H1 (cell line): Measurements from ENCODE around the gene ESYT1. TPM values are rescaled to one million over a fixed set of nuclear protein-coding genes. Genes with fewer than 3 reads are reported as not detected.

Experiments used
- CTCF ChIA-PET: fragments of 300-600 bp; sonication (Branson Sonifier 250); formaldehyde crosslinking; loops from one replicate; lab custom pipeline; 2021; ENCODE audit not compliant: partially characterized antibody; lab: Charles Lee
- POLR2A ChIA-PET: fragments of 300-600 bp; sonication (Branson Sonifier 250); formaldehyde crosslinking; loops from one replicate; lab custom pipeline; 2021; ENCODE audit warnings: inconsistent platforms; ENCODE audit not compliant: partially characterized antibody; lab: Charles Lee
- DNase-seq, 2 experiments: peaks; one replicate each; pipeline versions ENCODE4 v3.0.0 to v3.0.0-alpha.2; 2010 to 2022; ENCODE audit warnings: low spot score in 2 of 2, low read depth in 1 of 2, mixed read lengths in 1 of 2
- FAIRE-seq: peaks from 2 replicates; lab custom pipeline; 2011; peaks lifted over from hg19 to GRCh38; lab: Jason Lieb, UNC
- H2AFZ ChIP-seq: 2 replicates; pipeline ENCODE4 v1.8.1; 2012; ENCODE audit warnings: low read length, inconsistent platforms
- H2AK5ac ChIP-seq: 2 replicates; pipeline ENCODE4 v1.6.1; 2013; ENCODE audit warnings: low read depth, low read length
- H2BK120ac ChIP-seq: replicated peaks from 2 replicates; pipeline ENCODE3; 2013; ENCODE audit warnings: low read depth, low read length, inconsistent platforms
- H2BK12ac ChIP-seq: 2 replicates; pipeline ENCODE4 v1.6.1; 2013; ENCODE audit warnings: low read depth, low read length
- H2BK15ac ChIP-seq: 2 replicates; pipeline ENCODE4 v1.6.1; 2013; ENCODE audit warnings: low read length
- H2BK20ac ChIP-seq: 2 replicates; pipeline ENCODE4 v1.6.1; 2013; ENCODE audit warnings: low read length
- H2BK5ac ChIP-seq: 2 replicates; pipeline ENCODE4 v1.6.1; 2013; ENCODE audit warnings: low read depth, low read length
- H3K14ac ChIP-seq: 2 replicates; pipeline ENCODE4 v1.6.1; 2013; ENCODE audit warnings: inconsistent platforms; ENCODE audit not compliant: insufficient read length
- H3K18ac ChIP-seq: 2 replicates; pipeline ENCODE4 v1.6.1; 2013; ENCODE audit warnings: low read length; ENCODE audit errors: extremely low read depth
- H3K23ac ChIP-seq: 2 replicates; pipeline ENCODE4 v1.6.1; 2013; ENCODE audit warnings: inconsistent platforms; ENCODE audit not compliant: insufficient read length
- H3K23me2 ChIP-seq: 2 replicates; pipeline ENCODE4 v1.6.1; 2013; ENCODE audit warnings: low read depth, low read length
- H3K27ac ChIP-seq: 2 replicates; pipeline ENCODE4 v1.6.1; 2011; ENCODE audit warnings: low read depth, low read length, inconsistent platforms
- H3K27me3 ChIP-seq, 4 experiments: replicated peaks in 1 of 4; 1 replicate in 1 of 4; 2 replicates in 3 of 4; pipeline versions ENCODE4 v1.6.1 to v1.8.1; 2011 to 2013; ENCODE audit warnings: low read length in 3 of 4, mild to moderate bottlenecking in 3 of 4, inconsistent platforms in 2 of 4, mixed read lengths in 2 of 4, moderate library complexity in 1 of 4; ENCODE audit not compliant: control insufficient read depth in 3 of 4, insufficient read depth in 3 of 4; ENCODE audit errors: extremely low read depth in 1 of 4
- H3K36me3 ChIP-seq, 4 experiments: 2 replicates each; pipeline versions ENCODE4 v1.6.1 to v1.8.1; 2011 to 2013; ENCODE audit warnings: mild to moderate bottlenecking in 4 of 4, low read length in 3 of 4, moderate library complexity in 2 of 4, control low read depth in 1 of 4, inconsistent platforms in 1 of 4; ENCODE audit not compliant: insufficient read depth in 4 of 4, control insufficient read depth in 2 of 4
- H3K4ac ChIP-seq: replicated peaks from 2 replicates; pipeline ENCODE3; 2013; ENCODE audit warnings: low read length, low read depth, mixed read lengths, inconsistent platforms; ENCODE audit not compliant: insufficient read length
- H3K4me1 ChIP-seq, 4 experiments: replicated peaks in 1 of 4; 1 replicate in 1 of 4; 2 replicates in 3 of 4; pipeline versions ENCODE4 v1.6.1 to v1.8.1; 2011 to 2013; ENCODE audit warnings: low read length in 3 of 4, inconsistent platforms in 2 of 4, mixed read lengths in 1 of 4; ENCODE audit not compliant: insufficient read depth in 4 of 4, control insufficient read depth in 3 of 4
- H3K4me2 ChIP-seq, 2 experiments: 2 replicates each; pipeline versions ENCODE4 v1.6.1 to v1.8.1; 2011 to 2013; ENCODE audit warnings: low read depth in 2 of 2, low read length in 2 of 2, control low read depth in 1 of 2, inconsistent platforms in 1 of 2, mild to moderate bottlenecking in 1 of 2; ENCODE audit not compliant: insufficient read depth in 1 of 2
- H3K4me3 ChIP-seq, 4 experiments: fragments of 200-600, 300-600 bp in 1 of 4; sonication (generic), shearing (Covaris generic), sonication (Bioruptor Twin) in 1 of 4; 2 replicates each; pipeline versions ENCODE4 v1.5.1 to v1.8.1; 2011 to 2016; ENCODE audit warnings: low read length in 4 of 4, low read depth in 3 of 4, control low read depth in 2 of 4, inconsistent platforms in 2 of 4, mild to moderate bottlenecking in 2 of 4, mixed read lengths in 1 of 4, moderate library complexity in 1 of 4; ENCODE audit not compliant: insufficient read depth in 2 of 4; ENCODE audit errors: extremely low read depth in 1 of 4
- H3K56ac ChIP-seq: replicated peaks from 2 replicates; pipeline ENCODE3; 2013; ENCODE audit warnings: low read depth, mild to moderate bottlenecking, mixed read lengths, low read length, inconsistent platforms; ENCODE audit not compliant: insufficient read length
- H3K79me1 ChIP-seq: 2 replicates; pipeline ENCODE4 v1.6.1; 2013; ENCODE audit warnings: low read depth, low read length, control low read depth
- H3K79me2 ChIP-seq, 2 experiments: 2 replicates each; pipeline versions ENCODE4 v1.6.1 to v1.8.1; 2012 to 2013; ENCODE audit warnings: low read length in 2 of 2, mild to moderate bottlenecking in 2 of 2, inconsistent platforms in 1 of 2; ENCODE audit not compliant: insufficient read depth in 2 of 2, control insufficient read depth in 1 of 2
- H3K9ac ChIP-seq, 4 experiments: replicated peaks in 1 of 4; 1 replicate in 1 of 4; 2 replicates in 3 of 4; pipeline versions ENCODE4 v1.6.1 to v1.8.1; 2011 to 2013; ENCODE audit warnings: low read depth in 3 of 4, low read length in 3 of 4, control low read depth in 2 of 4, mild to moderate bottlenecking in 2 of 4, moderate library complexity in 2 of 4, inconsistent platforms in 1 of 4; ENCODE audit errors: extremely low read depth in 1 of 4
- H3K9me3 ChIP-seq, 2 experiments: 2 replicates each; pipeline versions ENCODE4 v1.6.1 to v1.8.1; 2012 to 2013; ENCODE audit warnings: mild to moderate bottlenecking in 2 of 2, moderate library complexity in 2 of 2, control low read depth in 1 of 2, inconsistent platforms in 1 of 2, low read depth in 1 of 2, low read length in 1 of 2, mixed read lengths in 1 of 2; ENCODE audit not compliant: insufficient read depth in 2 of 2
- H4K20me1 ChIP-seq, 2 experiments: replicated peaks in 1 of 2; 2 replicates each; pipeline versions ENCODE3 to v1.8.1; 2011 to 2013; ENCODE audit warnings: inconsistent platforms in 2 of 2, low read length in 2 of 2, mild to moderate bottlenecking in 1 of 2; ENCODE audit not compliant: insufficient read depth in 2 of 2, control insufficient read depth in 1 of 2
- H4K5ac ChIP-seq: 2 replicates; pipeline ENCODE4 v1.6.1; 2013; ENCODE audit warnings: low read length, low read depth, mixed read lengths, inconsistent platforms; ENCODE audit not compliant: insufficient read length
- H4K8ac ChIP-seq: 2 replicates; pipeline ENCODE4 v1.8.0; 2013; ENCODE audit warnings: mild to moderate bottlenecking, moderate library complexity, low read length, inconsistent platforms; ENCODE audit not compliant: insufficient read depth; ENCODE audit errors: extremely low read depth
- H4K91ac ChIP-seq: replicated peaks from 2 replicates; pipeline ENCODE3; 2013; ENCODE audit warnings: low read length, mixed read lengths, inconsistent platforms; ENCODE audit not compliant: insufficient read length
- ATF3 ChIP-seq: IDR thresholded peaks from 2 replicates; pipeline ENCODE4 v1.6.1; 2011; ENCODE audit warnings: low read depth, mild to moderate bottlenecking, low read length; ENCODE audit not compliant: insufficient read depth
- BACH1 ChIP-seq: IDR thresholded peaks from 2 replicates; pipeline ENCODE4 v1.6.1; 2012; ENCODE audit warnings: low read length, improper control_type of control experiment
- CBX5 ChIP-seq: fragments of 300-800, 300-1000 bp; sonication (generic); IDR thresholded peaks from 2 replicates; pipeline ENCODE4 v1.7.1; 2016; ENCODE audit warnings: antibody characterized with exemption, low read length, low read depth
- CHD1 ChIP-seq: IDR thresholded peaks from 2 replicates; pipeline ENCODE4 v1.6.1; 2012; ENCODE audit warnings: low read depth, low read length, improper control_type of control experiment
- CREB1 ChIP-seq: IDR thresholded peaks from 2 replicates; pipeline ENCODE4 v1.6.1; 2012; ENCODE audit warnings: inconsistent platforms
- CTBP2 ChIP-seq: IDR thresholded peaks from 2 replicates; pipeline ENCODE4 v1.7.0; 2011; ENCODE audit warnings: borderline replicate concordance, mild to moderate bottlenecking, moderate library complexity, mixed read lengths, low read length; ENCODE audit not compliant: insufficient read depth, insufficient read length
- GABPA ChIP-seq: IDR thresholded peaks from 2 replicates; pipeline ENCODE4 v1.6.1; 2011; ENCODE audit warnings: mild to moderate bottlenecking, low read length, moderate library complexity, borderline replicate concordance; ENCODE audit not compliant: insufficient read depth
- HDAC6 ChIP-seq: IDR thresholded peaks from one replicate; pipeline ENCODE4 v1.7.1; 2012; ENCODE audit warnings: low read depth, mild to moderate bottlenecking, inconsistent platforms, low read length, moderate library complexity
- RXRA ChIP-seq: IDR thresholded peaks from 2 replicates; pipeline ENCODE4 v1.6.1; 2011; ENCODE audit warnings: low read depth, mild to moderate bottlenecking, low read length, moderate library complexity; ENCODE audit not compliant: insufficient read depth
- SP1 ChIP-seq: IDR thresholded peaks from 2 replicates; pipeline ENCODE4 v1.6.1; 2011; ENCODE audit warnings: low read depth, low read length
- TBP ChIP-seq: IDR thresholded peaks from 2 replicates; pipeline ENCODE4 v1.6.1; 2011; ENCODE audit warnings: low read depth, low read length, improper control_type of control experiment
- WGBS, 2 experiments: shearing (Covaris generic) in 1 of 2; methylation state at CpG; one replicate each; pipeline versions ENCODE4 v1.1.6 to v1.1.7; 2013 to 2015; ENCODE audit warnings: low lambda C conversion rate in 2 of 2, mixed read lengths in 2 of 2, inconsistent platforms in 1 of 2, low coverage in 1 of 2, missing lambda C conversion rate in 1 of 2; ENCODE audit not compliant: insufficient replicate concordance in 2 of 2, insufficient coverage in 1 of 2, insufficient read length in 1 of 2; ENCODE audit errors: extremely low coverage in 1 of 2, missing lambda C conversion rate in 1 of 2; 5-methylcytosine and 5-hydroxymethylcytosine counted together
- polyA plus RNA-seq, 7 experiments: library from polyadenylated mRNA; depleted of rRNA in 3 of 7; stranded (reverse) in 5 of 7; unstranded in 2 of 7; fragments of >200 nt in 5 of 7; fragments of 200-250 nt in 2 of 7; gene quantifications; 1 replicate in 5 of 7; 2 replicates in 1 of 7; 4 replicates in 1 of 7; pipeline versions ENCODE4 v1.2.1 to v1.2.3, GENCODE V29; 2011 to 2013; ENCODE audit warnings: missing spikeins in 2 of 7, mixed read lengths in 2 of 7
- total RNA-seq: library from RNA; stranded (reverse); fragmentation: NEBNext Ultra II Directional; extraction: Animal tissue kit (Norgen Biotek cat#: 25700); gene quantifications from 2 replicates; pipeline ENCODE4 v1.2.1, GENCODE V29; 2021
- TF ChIP-seq, protein P1 (sequence below): IDR thresholded peaks from 2 replicates; pipeline ENCODE4 v1.6.1; 2011; ENCODE audit warnings: low read length, improper control_type of control experiment

ESYT1 gene
- total and polyA plus RNA-seq, 2 of the 8 experiments (the other 6 are each of a cell fraction or from before 2014, with no cell fraction given), result 86.9 to 165 TPM

DNA sequence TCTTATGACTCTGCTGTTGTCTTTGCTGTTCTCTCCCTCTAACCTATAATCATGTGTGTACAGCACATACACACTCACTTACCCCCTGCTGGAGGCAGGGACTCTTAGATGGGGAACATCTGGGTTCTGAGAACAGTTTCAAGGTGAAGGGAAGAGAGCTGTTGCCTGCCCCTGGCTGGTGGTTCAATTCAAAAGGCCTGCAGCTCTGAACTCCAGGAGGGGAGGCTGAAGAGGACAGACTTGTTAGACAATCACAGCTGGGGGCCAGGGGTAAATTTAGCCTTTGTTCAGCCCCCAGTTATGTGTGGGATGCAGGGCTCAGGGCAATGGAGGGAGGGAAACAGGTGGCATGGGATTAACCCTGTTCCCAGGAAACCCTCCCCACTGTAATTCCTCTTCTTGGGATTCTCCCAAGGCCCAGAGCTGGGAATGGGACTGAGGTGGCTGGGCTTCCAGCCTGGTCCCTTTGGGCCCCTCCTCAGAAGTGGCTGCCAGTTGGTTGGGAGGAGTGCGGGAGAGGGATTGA lies 26.2 kb downstream of the ESYT1 start:
- peaks cover 0 to 3% of the 10 kb centered on the region in 2 experiments for H4K20me1 ChIP-seq
- H3K27ac ChIP-seq, result no peak overlapping the region
- no peaks in the 10 kb centered on the region; a peak in 1 of 7 replicates for H3K27me3 ChIP-seq
- H3K23ac ChIP-seq, result no peak overlapping the region
- no peak overlapping the region; a peak in 1 of 4 replicates for H3K4me2 ChIP-seq
- H2AK5ac ChIP-seq, result no peak overlapping the region
- H4K8ac ChIP-seq, result no peak overlapping the region
- no peak overlapping the region for H2AFZ ChIP-seq
- no peak overlapping the region for H4K5ac ChIP-seq
- no peak overlapping the region for H2BK12ac ChIP-seq
- H2BK120ac ChIP-seq, result no peak overlapping the region
- peaks cover 19% of the 10 kb centered on the region for H3K23me2 ChIP-seq
- CTCF ChIA-PET, result interaction anchor here (1.2 to 2.7 kb wide), 4 partner anchors 10 to 35 kb away, joined by 4 to 15 read pairs (median 6); partner anchors contain the start of genes ESYT1 and ZC3H10
- FAIRE-seq (no peak), DNase-seq (no peak)
- H2BK15ac ChIP-seq, result no peak overlapping the region
- peaks cover 6 to 16% (median 10%) of the 10 kb centered on the region in 4 experiments; a peak in 6 of 7 replicates for H3K4me1 ChIP-seq
- H3K56ac ChIP-seq, result no peak overlapping the region
- peaks cover 3 to 14% (median 4%) of the 10 kb centered on the region in 4 experiments; a peak in 6 of 8 replicates for H3K36me3 ChIP-seq
- no peak overlapping the region for H3K9ac ChIP-seq
- POLR2A ChIA-PET, result interaction anchor here (1.1 to 15.6 kb wide), 7 partner anchors 9 to 295 kb away, joined by 3 to 656 read pairs (median 7); partner anchors contain the start of genes PA2G4, RNF41, SMARCC2 and TIMELESS
- no peaks in the 10 kb centered on the region for H3K9me3 ChIP-seq
- WGBS, 2 experiments, result 100% methylated on average over 1 of the region's 1 CpG; no CpG with 5 or more reads in 1 of the 2 experiments
- no peak overlapping the region for H2BK5ac ChIP-seq
- H3K4ac ChIP-seq, result no peak overlapping the region
- H3K4me3 ChIP-seq, result no peak overlapping the region
- no peak overlapping the region for H3K18ac ChIP-seq
- peaks cover 3 to 18% of the 10 kb centered on the region in 2 experiments for H3K79me2 ChIP-seq
- no peak overlapping the region for H2BK20ac ChIP-seq
- H4K91ac ChIP-seq, result no peak overlapping the region
- H3K14ac ChIP-seq, result no peak overlapping the region
- H3K79me1 ChIP-seq, result 0 out of 2 replicates have a peak, but pooled peaks cover 2% of the 10 kb centered on the region
- TF ChIP-seq HDAC6, result no peak
- TF ChIP-seq ATF3, result no peak
- no peak for TF ChIP-seq TBP
- TF ChIP-seq CREB1, result no peak
- TF ChIP-seq CHD1, result no peak
- no peak for TF ChIP-seq RXRA
- no peak for TF ChIP-seq CBX5
- TF ChIP-seq SP1, result no peak
- no peak for TF ChIP-seq BACH1
- TF ChIP-seq, protein P1, sequence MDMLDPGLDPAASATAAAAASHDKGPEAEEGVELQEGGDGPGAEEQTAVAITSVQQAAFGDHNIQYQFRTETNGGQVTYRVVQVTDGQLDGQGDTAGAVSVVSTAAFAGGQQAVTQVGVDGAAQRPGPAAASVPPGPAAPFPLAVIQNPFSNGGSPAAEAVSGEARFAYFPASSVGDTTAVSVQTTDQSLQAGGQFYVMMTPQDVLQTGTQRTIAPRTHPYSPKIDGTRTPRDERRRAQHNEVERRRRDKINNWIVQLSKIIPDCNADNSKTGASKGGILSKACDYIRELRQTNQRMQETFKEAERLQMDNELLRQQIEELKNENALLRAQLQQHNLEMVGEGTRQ, result no peak
- no peak for TF ChIP-seq GABPA
- TF ChIP-seq CTBP2, result no peak
